NCI-H748 (cell line): ENCODE data around the gene PPP1R37.

Experiments
- DNase-seq: peaks from one replicate; lab custom pipeline; 2025; ENCODE audit not compliant: unreplicated experiment; lab: John Stamatoyannopoulos, UW

PPP1R37 gene

DNA sequence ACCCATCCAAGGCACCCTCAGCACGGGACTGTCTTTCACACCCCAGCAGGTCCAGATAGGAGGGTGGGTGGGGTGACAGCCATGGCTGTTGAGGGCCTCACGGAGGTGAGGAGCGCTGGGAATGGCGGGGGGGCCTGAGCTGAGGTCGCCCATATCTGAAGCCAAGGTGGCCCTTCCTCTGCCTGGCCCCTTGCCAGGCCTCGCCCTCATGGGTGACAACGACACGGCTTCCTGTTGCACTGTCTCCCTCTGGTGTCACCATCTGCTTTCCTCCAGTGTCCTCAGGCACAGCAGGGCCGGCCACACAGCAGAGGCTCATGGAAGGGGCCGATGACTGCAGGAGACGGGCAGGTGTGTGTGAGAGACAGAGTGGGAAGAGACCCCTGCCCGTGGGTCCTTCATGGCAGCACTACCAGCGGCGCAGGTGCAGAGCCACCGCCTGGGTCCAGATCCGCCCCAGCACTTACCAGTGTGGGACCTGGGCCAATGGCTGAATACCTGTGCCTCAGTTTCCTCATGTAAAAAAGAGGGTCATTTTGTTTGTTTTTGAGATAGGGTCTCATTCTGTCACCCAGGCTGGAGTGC lies 75.9 kb downstream of the PPP1R37 start:
- peak; percentile 52 for DNase-seq

GRCh38 chr19:45169602-45170001 lies 76.6 kb downstream of the PPP1R37 start:
- DNase-seq = no peak

DNA sequence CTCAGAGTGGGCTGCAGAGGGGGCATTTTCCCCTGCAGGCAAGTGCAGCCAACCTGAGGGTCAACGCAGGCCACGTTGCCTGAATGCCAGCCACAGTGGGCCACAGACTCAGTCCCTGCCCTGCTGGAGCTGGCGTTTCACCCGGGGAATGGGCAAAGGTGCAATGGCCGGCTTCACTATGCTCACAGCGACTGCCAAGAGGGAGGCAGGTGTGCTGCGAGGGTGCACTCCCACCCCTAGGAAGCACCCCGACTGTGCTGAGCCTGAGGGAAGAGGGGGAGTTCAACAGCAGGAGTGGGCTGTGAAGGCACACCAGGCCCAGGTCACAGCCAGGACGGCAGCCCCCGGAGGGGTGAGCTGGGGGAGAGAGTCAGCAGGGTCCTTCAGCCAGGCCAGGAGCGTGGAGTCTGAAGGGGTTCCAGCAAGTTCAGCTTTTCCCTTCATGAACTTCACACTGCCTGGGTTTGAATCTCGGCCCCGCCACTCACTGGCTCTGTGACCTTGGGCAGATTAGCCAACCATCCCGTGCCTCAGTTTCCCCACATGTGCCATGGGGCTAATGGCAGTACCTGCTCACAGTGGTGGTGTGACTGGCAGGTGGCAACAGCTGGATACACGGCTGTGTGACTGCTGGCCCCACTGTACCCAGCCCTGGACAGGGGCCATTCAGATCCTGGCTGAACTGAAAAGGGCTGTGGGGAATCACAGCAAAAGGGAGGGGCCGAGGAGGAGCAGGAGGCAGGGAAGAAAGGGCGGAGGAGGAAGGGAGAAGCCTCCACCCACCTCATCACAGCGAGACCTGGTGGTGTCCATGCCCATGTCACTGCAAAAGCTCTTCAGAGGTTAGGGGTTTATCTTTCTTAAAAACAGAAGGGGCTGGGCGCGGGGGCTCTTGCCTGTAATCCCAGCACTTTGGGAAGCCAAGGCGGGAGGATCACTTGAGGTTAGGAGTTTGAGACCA lies 77.4 kb downstream of the PPP1R37 start:
- no peak for DNase-seq

GRCh38 chr19:45171211-45171623 lies 78.2 kb downstream of the PPP1R37 start:
- no peak for DNase-seq

GRCh38 chr19:45172173-45172572 lies 79.2 kb downstream of the PPP1R37 start:
- peak; percentile 38 for DNase-seq

GRCh38 chr19:45172611-45173208 lies 79.7 kb downstream of the PPP1R37 start:
- no peak for DNase-seq

GRCh38 chr19:45173816-45174215 lies 80.8 kb downstream of the PPP1R37 start:
- DNase-seq = no peak

- DNase-seq = no peak
These were observed 82.8 kb downstream of the PPP1R37 start for GRCh38 chr19:45175515-45176345.

- DNase-seq = peak; percentile 77
These were observed 84.9 kb downstream of the PPP1R37 start, which contains the start of gene TRAPPC6A for GRCh38 chr19:45177817-45178261. Gene TRAPPC6A (minus strand): TSS chr19:45178237. CDS start chr19:45178218, 19 bp downstream.

GRCh38 chr19:45178262-45179071 lies 85.5 kb downstream of the PPP1R37 start, which contains the start of gene BLOC1S3:
Gene BLOC1S3 (plus strand): TSS chr19:45178784. CDS start chr19:45179297, 513 bp downstream.
- peak; percentile 100 for DNase-seq

DNA sequence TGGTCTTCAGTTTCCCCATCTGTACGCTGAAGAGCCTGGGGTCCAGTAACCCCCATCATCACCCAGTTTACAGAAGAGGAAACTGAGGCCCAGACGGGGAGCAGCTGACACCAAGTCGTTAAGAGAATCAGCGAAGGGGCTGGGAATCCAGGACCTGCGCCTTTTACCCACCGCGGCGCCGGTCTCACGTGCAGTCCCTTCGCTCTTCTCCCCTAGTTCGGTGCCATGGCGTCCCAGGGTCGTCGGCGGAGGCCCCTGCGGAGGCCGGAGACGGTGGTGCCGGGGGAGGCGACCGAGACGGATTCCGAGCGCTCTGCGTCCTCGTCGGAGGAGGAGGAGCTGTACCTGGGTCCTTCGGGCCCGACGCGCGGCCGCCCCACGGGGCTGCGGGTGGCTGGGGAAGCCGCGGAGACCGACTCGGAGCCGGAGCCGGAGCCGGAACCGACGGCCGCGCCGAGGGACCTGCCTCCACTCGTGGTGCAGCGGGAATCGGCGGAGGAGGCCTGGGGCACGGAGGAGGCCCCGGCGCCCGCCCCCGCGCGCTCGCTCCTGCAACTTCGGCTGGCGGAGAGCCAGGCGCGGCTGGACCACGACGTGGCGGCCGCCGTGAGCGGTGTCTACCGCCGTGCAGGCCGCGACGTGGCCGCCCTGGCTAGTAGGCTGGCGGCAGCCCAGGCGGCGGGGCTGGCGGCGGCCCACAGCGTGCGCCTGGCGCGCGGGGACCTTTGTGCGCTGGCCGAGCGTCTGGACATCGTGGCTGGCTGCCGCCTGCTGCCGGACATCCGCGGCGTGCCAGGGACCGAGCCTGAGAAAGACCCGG lies 86.3 kb downstream of the PPP1R37 start:
- peak; percentile 68 for DNase-seq

- DNase-seq = no peak
These were observed 87.0 kb downstream of the PPP1R37 start for GRCh38 chr19:45179892-45180370.

GRCh38 chr19:45180936-45181335 lies 88.0 kb downstream of the PPP1R37 start:
- DNase-seq = no peak

DNA sequence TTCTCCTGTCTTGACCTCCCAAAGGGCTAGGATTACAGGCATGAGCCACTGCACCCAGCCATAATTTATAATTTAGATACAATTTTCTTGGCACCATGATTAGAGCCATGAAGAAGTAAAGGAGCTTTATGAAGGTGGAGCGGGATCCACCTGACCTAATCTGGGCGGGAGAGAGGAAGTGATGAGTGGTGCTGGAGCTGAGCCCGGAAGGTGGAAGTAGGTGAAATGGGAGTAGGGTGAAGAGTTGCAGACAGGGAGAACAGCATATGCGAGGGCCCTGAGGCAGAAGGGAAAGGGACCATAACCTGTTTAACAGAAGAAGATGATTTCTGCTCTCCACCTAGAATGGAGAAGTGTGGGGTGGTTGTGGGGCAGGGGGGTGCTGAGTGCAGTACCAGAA lies 89.8 kb downstream of the PPP1R37 start:
- DNase-seq = no peak

- DNase-seq = no peak
These were observed 91.1 kb downstream of the PPP1R37 start for GRCh38 chr19:45184115-45184514.

- peak; percentile 42 for DNase-seq
These were observed 93.7 kb downstream of the PPP1R37 start for GRCh38 chr19:45186509-45187334.

DNA sequence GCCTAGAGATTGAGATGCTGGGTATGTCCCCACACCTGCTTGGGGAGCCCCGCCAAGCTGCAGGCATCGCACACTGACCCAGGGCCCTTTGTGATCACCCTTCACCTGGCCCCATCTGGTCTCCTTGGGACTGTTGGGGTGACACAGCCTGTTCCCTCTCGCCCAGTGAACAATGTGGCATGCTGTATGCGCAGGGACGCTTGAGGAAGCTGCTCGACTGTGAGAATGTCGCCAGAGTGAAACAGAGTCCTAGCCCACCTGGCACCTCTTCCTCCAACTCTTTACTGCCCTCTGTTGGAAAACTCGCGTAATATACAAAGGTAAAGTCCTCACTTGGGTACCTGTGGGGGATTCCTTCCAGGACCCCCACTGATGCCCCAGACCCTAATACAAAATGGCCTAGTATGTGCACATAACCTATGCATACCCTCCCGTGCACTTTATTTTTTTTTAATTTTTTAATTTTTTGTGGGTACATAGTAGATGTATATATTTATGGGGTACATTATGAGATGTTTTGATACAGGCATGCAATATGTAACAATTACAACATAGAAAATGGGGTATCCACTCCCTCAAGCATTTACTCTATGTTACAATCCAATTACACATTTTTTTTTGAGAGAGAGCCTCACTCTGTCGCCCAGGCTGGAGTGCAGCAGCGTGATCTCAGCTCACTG lies 94.6 kb downstream of the PPP1R37 start:
- peak; percentile 73 for DNase-seq
